ENCODE measurements around the gene CCDC190.
"Not testable (repeated sequence)": the region's sequence is repeated elsewhere in the genome, so short reads cannot be mapped to it uniquely, and the experiment has no call there.

Gene CCDC190

DNA sequence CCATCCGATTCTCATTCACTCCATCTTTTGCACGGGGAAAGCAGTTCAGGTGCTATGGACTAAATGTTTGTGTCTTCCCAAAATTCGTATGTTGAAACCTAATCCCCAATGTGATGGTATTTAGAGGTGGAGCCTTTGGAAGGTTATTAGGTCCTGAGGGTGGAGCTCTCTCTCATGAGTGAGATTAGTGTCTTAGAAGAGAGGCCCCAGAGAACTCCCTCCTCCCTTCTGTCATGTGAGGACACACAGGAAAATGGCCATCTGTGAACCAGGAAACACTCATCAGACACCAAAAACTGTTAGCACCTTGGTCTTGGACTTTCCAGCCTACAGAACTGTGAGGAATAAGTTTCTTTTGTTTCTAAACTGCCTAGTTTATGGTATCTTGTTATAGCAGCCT lies 15.8 kb upstream of the CCDC190 start:
- no peak for DNase-seq

DNA sequence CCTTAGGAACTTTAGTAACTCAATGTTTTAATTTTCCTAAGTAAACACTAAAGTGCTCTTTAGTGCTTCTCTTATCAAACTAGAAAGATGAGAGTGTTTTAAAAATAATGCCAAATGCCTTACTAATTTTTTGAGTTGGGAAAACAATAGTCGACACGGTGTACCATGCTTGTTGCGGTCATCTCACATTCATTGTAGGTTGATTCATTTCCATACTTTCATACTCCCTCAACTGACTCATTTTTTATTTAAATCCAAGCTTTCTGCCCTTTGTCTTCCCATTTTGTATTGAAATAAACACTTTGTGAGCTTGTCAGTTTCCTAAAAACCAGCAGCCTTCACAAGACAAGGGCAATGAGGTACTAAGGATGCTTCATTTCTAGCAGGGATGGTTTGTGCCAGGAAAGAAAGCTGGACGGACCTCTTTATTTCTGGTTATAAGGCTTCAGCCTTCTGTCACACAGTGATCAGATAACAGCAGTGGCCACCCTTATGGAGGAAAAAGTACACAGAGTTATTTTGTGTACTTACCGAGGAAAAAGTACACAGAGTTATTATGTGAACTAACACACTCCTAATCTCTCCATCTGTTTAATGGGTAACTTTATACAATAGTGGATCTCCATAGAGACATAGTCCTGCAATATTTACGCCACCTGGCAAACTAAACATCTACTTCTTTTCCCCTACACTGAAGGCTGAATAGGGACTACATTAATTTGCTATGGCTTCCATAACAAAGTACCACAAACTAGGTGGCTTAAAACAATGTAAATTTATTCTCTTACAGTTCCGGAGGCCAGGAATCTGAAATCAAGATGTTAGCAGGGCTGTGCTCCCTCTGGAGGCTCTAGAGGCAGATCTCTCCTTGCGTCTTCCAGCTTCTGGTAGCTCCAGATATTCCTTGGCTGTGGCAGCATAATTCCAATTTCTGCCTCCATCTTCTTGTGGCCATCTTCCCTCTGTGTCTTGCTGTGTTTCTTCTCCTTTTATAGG lies 13.0 kb upstream of the CCDC190 start:
- no peak for DNase-seq

- DNase-seq, result no peak
These were observed 12.0 kb upstream of the CCDC190 start for GRCh38 chr1:162872981-162873380.

DNA sequence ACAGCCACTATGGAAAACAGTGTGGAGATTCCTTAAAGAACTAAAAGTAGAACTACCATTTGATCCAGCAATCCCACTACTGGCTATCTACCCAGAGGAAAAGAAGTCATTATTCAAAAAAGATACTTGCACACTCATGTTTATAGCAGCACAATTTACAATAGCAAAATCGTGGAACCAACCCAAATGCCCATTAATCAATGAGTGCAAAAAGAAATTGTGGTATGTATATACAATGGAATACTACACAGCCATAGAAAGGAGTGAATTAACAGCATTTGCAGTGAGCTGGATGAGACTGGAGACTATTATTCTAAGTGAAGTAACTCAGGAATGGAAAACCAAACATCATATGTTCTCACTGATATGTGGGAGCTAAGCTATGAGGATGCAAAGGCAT lies 10.4 kb upstream of the CCDC190 start:
- DNase-seq, result not testable (repeated sequence)

DNA sequence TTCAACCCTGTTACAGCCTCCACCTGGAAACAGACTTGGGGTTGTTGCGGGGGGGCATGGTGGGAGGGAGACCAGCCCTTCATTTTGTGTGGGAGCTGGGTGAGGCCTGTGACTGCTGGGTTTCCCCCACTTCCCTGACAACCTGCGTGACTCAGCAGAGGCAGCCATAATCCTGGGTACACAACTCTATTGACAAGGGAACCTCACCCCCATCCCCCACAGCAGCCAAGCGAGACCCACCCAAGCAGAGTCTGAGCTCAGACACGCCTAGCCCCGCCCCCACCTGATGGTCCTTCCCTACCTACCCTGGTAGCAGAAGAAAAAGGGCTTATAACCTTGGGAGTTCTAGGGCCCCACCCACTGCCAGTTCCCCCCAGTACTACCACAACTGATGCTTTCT lies 8.0 kb upstream of the CCDC190 start:
- no peak for DNase-seq

DNA sequence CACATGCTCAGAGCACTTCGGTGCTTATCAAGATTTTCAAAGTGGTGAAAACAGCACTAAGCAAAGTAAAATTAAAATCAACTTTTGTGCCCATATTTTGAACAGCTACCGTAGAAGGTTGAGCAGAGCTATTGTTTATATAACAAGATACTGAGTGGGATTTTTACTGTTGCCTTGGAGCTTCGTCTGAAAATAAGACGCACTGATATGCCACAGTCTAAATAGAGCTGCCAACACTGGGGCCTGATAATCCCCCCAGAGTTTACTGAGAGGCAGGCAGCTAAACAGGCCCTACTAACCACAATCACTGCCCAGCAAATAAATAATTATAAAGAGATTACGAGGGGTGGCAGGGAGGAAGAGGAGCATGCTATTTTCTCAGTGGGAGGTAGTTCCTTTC lies 650 bp upstream of the CCDC190 start:
- no peak for DNase-seq

DNA sequence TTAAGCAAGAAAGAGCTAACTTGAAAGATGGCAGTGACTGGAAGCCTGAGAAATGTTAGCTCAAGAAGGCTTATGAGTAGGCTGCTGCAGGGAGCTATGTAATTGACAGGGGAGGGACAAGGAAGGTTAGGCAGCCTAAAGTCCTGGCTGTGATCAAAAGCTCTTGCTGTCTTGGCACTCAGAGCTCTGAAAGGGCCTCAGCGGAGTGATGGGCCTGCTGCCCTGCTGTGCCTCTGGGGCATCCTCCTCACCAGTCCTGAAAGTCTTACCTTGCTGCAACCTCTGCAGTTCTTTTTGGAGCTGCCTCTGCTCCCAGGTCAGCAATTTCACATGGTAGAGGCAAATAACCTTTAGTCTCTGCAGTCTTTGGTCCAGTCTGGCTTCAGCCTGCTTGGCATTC lies 1.8 kb downstream of the CCDC190 start:
- DNase-seq, result no peak

DNA sequence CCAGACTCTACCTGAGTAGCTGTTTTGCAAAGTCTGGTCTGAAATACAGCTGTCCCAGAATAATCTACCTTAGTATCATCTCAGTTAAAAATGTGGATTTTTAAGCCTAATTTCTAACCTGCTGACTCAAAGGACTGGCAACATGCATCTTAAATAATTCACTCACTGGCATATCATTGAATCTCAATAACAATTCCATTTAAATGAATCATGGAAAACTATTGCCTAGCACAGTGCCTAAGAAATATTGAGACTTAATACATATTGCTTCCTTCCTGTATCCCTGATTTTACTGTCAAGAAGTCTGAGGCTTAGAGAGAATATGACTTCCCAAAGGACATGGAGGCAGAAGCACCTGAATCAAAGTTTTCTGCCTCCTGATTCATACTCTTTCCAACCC lies 3.1 kb downstream of the CCDC190 start:
- no peak for DNase-seq

- DNase-seq, result no peak
These were observed 4.7 kb downstream of the CCDC190 start for GRCh38 chr1:162856260-162856659.

DNA sequence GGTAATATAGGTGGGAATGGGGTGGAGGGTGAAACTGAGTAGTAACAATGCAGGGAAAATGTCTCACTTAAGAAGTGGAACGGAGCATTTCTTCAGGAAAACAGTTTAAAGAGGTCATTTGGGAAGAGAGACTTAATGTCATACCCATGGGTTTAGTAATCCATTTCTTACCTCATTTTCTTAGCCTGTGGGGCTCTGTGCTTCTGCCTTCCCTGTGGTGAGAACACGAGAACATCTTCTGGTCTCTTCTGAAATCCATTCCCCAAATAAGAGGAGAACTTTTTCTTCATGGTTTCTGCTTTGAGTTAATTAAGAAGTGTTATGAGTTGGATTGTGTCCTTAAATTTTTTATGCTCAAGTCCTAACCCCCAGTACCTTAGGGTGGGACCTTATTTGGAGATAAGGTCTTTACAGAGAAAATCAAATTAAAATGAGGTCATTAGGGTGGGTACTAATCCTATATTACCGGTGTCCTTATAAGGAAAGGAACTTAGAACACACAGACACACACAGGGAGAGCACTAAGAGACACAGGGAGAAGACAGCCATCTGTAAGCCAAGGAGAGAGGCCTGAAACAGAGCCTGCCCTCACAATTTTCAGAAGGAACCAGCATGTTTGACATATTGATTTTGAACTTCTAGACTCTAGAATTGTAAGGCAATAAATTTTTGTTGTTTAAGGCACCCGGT lies 5.4 kb downstream of the CCDC190 start:
- no peak for DNase-seq

DNA sequence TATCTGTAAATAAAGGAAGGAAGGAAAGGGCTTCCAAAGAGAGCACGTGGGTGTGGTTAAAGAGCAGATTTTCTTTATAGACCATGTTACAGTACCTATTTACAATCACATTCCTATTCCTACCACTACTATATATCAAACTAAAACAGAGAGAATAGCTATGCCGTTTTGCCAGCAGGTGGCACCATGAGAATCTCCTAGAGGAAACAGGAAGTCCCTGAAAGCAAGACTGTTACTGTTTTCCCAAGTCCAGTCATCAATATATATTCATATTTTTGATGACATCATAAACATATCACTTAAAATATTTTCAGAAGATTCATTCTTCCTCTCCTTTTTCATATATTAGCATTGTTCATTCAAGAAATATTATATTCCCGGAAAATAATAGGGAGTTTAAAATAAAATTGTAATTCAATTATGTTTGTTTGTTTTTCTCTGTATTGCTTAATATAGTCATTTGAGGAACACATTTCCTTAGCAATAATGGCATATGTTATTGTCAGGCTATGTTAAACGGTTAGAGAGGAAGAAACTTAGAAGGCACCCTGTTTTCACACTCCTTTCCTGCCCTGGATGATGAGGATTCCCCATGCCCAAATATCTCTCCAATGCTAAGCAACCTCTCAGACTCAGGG lies 6.6 kb downstream of the CCDC190 start:
- peak; percentile 52 for DNase-seq

DNA sequence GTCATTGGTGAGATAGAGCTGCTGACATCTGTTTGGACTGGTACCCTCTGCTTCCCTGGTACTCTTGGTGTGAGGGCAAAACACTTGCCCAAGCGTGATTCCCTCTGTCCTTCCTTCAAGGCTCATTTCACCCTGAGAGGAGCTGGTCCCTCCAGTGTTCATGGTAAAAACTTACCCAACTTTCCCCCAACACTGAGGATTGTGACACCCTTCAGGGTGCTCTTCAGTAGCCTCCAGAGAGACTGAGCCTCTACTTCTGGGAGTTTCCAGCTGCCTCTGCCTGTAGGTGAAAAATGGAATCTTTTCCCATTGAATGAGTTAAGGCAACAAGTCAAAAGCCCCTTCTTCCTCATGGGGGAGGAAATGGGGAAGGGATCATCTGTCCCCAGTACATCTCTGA lies 9.6 kb downstream of the CCDC190 start:
- no peak for DNase-seq

DNA sequence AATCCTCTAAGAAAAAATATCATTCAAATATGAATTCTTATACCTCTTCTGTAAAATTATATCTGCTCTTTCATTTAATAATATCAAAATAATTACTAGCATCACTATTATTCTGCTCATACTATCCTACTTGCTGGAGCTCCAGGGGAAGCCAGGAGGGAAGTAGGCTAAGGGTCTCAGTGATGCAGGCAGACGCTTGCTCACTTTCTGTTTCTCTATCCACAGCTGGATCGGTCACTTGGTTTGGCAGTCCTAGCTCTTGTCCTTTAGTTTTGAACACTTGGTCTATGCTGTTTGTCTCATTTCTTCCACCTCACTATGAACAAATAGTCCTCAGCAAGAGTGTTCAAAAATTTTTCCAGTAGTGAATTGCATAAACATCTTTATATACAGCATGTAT lies 11.3 kb downstream of the CCDC190 start:
- DNase-seq, result no peak

GRCh38 chr1:162847839-162848453 lies 13.0 kb downstream of the CCDC190 start:
- peak; percentile 75 for DNase-seq

- no peak for DNase-seq
These were observed 14.4 kb downstream of the CCDC190 start for GRCh38 chr1:162846256-162847212.

- no peak for DNase-seq
These were observed 16.8 kb downstream of the CCDC190 start for GRCh38 chr1:162844153-162844552.

GRCh38 chr1:162840250-162840839 lies 20.6 kb downstream of the CCDC190 start:
- no peak for DNase-seq

DNA sequence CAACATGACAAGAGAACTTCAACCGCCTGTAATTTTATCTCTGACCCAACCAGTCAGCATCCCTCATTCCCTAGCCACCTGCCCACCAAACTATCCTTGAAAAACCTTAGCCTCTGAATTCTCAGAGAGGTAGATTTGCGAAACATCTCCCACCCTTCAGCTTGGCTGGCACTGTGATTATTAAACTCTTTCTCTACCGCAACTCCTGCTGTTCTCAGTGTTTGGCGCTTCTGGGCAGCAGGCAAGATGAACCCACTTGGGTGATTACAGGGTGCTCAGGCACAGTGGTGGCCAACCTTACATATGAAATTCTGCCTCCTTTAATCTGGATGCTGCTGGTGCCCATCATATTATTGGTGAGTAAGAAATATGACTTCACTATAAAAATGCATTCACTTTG lies 22.1 kb downstream of the CCDC190 start:
- no peak for DNase-seq

DNA sequence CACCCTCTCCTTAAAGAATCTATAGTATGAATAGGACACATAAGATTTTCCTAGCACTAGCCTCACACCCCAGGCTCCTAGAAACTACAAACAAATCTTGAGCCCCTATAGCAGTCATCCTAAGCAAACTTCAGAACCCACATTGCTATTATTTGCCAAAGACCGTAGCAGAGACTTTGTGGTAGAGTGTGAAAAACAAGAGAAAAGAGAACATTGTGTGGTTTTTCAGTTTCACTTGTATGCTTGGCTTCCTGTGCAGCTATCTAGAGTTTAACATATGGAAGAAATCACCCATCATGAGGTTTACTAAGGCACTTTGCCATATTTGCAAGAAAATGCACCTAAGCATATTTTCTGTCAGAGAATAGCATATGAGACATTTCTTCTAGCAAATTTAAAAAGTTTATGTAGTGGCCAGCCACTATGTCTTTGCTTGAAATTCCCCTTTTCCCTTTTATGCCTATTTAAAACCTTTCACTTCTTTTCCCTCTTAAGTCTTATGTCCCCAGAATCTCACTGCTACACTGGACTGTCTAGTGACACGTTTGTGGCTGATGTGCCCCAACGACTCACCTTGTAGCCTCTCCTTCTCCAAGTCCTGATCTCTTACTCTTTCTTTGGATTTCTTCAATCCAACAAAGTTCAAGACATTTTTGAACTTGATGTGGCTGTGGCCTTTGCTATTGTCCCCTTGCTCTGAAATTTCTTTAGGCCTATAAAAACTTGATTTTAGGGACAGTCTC lies 25.6 kb downstream of the CCDC190 start:
- no peak for DNase-seq

- DNase-seq, result no peak
These were observed 28.5 kb downstream of the CCDC190 start for GRCh38 chr1:162832470-162832869.

GRCh38 chr1:162829268-162829667 lies 31.7 kb downstream of the CCDC190 start:
- no peak for DNase-seq
